Measurements from ENCODE around the gene DYRK2. TPM values are rescaled to one million over a fixed set of nuclear protein-coding genes. Genes with fewer than 3 reads are reported as not detected.

DYRK2 gene
- total RNA-seq, 1 experiment from 2014 or later, result 24.5 TPM

DNA sequence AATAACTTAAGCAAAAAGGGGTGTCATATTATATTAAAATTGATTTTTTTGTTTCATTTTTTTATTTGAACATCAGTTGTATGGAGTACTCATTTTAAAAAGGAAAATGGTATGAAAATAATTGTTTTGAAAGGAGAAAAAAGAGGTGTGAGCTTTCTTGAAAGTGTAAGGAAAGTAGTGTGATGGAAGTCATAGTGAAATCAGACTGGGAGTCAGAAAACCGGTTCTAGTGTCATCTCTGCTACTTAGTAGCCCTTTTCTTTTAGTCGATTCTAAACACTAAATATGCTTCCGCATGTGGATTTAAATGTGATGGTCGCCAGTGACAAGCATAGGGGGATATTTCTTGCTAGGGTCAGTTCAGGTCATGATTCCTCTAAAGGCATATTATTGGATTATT lies 1.8 kb upstream of the DYRK2 start:
- no peak for DNase-seq (ENCODE audit: low read depth)

DNA sequence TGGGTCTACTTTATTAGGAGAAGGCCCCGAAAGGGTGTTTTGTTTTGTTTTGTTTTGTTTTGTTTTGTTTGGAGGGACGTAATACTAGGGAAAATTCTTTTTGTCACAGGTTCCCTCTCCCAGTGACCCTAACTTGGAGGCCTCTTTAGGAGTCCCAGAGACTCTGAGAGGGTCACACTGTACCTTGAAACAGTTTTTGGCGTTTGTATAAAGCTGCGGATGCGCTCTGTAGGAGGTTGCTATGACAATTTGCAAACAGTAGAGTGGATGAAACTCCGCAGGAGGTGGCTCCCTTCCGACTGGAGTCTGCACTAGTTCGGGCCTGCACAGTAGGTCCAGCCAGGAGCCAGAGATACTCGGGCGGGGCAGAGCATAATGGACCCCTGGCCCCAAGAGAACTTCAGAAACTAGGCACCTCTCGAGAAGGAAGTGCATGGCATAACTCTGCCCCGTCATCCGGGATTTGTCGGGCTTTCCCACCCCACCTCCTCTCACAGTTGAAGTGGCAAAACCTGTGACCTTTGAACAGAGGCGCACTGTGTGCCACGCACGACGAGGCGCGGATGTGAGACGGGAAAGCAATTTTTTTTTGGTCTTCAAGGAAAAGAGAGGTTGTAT lies 1.3 kb upstream of the DYRK2 start:
- DNase-seq (ENCODE audit: low read depth), result peak; percentile 8

DNA sequence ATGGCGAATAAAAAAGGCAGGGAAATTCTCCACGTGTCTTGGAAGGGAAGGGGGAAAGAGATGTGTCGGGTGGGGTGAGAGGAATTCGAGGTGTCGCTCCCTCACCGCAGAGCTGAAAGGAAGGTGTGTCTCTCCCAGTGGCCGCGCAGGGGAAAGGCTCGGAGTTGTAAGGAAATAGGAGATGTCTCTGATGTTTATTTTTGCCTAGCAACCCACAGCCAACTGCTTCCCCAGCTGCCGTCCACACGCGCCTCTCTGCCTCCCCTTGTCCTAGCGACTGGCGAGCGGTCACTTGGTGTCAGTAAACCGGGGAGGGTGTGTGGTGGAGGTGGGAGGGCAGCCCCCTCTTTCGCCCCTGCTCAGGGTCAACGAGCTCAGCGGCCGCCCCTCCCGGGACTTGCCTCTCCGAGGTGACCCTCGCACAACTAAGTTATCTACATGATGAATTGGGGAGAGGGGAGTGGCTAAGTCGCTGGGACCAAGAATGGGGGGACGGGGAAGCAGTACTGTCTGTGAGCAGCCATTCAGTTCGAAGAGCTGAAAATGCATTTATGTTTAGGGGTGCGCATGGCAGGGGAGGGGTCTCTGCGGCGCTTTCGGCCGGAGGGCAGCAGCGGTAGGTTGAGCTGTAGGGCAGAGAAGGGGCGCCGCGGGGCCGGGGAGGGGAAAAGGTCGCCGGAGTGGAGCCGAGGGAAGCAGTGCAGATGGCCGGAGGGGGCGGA lies 585 bp upstream of the DYRK2 start:
- peak; percentile 91 for DNase-seq (ENCODE audit: low read depth)

DNA sequence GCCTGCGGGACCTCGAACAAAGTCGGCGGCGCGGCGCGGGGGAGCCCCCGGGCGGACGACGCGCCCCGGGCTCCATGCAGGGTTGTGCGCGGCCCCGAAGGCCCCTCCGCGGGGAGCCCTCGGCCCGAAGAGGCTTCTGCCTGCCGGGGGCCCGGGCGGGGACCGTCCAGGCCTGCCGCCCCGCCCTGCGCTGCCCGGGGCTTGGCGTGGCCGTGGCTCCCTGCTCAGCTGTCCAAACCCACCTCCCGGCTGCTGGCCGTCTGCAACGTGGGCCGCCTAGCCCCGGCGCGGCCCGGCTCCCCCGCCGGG lies 670 bp downstream of the DYRK2 start:
- no peak for DNase-seq (ENCODE audit: low read depth)

DNA sequence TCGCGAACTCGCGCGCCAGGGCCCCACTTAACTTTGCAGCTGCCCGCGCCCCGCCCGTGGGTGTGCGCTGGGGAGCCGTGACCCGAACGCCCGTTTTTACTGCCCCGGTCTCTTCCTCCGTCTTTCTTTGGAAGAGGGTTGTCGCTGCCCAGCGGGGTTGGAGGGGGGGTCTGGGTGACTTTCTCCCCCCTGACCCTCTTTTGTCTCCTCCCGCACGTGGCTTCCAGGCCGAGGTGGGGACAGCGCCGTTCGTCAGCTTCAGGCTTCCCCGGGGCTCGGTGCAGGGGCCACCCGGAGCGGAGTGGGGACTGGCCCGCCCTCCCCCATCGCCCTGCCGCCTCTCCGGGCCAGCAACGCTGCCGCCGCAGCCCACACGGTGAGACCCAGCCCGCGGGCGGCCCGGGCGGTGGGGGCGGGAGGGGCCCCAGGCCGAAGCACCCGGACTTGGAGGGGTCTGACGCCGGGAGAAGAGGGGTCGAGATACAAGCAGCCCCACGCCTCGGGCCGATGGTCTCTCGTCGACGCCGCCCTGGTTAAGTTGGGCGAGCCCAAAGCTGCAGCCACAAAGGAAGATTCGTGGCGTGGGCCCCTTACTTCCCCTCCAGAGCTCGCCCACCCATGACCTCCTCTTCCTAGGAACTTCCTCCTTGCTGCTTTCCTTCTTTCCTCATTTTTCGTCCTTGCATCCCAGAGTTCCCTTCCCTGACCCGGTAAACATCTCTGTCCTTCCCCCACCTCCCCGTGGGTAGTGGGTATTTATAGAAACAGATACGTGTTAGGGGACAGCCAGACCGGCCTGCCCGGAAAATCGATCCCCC lies 1.2 kb downstream of the DYRK2 start:
- peak; percentile 13 for DNase-seq (ENCODE audit: low read depth)

DNA sequence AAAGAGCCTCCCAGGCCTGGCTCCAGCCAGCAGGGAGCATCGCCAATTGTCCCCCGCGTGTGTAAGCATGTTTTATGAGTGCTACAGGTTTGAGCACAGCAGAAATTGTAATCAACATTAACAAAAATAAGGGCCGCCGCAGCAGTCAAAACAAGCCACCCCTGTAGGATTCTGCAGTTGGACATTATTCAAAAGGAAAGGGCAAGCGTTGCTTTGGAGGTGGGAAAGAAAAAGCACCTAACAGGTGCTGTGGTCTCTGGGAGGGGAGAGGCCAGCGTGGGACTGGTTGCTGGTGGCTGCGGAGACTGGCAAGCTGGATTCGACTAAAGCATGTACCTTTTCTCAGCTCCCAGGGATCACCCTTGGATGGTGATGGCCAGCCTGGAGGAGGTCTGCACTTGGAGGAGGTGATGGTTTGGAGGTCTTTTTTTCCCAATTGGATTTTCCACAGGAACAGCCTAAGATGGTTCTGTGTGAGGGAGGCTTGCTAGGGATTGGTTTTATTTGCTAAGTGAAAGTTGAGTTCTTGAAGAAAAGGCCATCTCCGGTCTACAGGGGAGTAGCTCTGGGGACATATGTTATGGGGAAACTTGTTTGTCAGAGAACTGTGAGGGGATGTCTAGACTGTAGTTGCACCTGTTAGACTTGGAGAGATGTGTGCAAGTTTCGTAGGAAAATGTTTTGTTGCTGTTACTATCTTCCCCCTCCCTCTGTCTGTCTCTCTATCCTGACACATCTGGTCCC lies 2.0 kb downstream of the DYRK2 start:
- DNase-seq (ENCODE audit: low read depth), result no peak

DNA sequence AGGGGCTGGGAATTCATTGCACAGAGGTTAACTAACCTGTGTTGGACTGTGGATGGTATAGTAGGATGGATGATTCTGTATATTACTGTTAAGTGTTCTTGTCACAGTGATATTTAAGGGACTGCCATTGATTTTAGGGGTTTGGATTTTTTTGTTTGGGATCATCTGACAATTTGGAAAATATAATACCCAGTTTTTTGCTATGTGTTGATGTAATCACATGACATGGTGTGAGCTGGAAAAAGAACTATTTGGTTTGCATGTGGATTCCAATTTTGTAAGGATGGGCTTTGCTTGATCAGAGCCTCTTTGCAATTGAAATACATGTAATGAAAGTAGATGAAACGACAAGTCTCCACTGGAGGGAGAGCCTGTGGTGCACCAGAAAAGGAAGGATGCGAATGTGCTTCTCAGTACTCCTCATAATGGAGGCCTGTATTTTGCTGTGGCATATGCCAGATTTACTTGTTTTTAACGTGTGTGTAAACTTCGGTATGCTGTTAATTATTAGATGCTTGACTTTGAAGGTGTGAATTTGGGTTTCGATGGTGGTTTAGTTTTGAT lies 2.7 kb downstream of the DYRK2 start:
- DNase-seq (ENCODE audit: low read depth), result peak; percentile 44

DNA sequence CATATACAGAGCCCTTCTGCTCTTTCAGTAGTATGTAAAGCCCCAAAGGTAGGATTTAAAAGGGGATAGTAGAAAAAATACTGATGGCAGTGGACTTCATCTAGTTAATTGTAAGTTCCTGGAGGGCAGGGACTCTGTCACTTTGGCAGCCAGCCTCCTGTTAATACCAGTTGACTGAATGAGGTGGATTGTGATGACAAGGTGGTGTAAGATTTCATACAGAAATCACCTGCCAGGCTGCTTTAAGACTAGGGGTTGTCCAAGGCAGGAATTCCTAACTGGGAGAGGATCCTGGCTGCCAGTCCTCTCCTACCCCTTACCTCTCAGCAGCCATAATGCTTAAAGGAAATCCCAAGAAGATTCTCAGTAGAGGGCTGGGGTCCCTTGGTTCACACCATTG lies 7.3 kb downstream of the DYRK2 start:
- DNase-seq (ENCODE audit: low read depth), result no peak

DNA sequence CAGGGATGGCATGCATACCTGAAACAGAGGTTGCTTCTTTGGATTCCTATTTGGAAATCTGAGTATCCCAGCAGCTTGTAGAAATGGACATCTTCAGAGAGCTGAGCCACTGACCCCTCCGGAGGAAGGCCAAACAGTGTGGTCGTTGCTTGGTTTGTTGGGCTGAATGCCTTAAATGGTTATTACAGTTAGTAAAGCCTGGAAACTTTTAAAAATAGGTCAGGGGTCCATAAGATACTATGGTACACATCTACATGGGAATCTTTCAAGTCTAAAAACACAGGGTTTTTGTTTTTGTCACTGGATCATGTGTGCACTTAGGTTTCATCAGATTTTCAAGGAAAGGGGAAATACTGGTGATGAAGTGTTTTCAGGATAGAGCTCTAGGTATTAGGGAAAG lies 7.7 kb downstream of the DYRK2 start:
- no peak for DNase-seq (ENCODE audit: low read depth)

DNA sequence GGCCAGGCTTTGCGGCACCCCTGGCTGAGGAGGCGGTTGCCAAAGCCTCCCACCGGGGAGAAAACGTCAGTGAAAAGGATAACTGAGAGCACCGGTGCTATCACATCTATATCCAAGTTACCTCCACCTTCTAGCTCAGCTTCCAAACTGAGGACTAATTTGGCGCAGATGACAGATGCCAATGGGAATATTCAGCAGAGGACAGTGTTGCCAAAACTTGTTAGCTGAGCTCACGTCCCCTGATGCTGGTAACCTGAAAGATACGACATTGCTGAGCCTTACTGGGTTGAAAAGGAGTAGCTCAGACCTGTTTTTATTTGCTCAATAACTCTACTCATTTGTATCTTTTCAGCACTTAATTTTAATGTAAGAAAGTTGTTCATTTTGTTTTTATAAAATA lies 9.9 kb downstream of the DYRK2 start:
- no peak for DNase-seq (ENCODE audit: low read depth)

DNA sequence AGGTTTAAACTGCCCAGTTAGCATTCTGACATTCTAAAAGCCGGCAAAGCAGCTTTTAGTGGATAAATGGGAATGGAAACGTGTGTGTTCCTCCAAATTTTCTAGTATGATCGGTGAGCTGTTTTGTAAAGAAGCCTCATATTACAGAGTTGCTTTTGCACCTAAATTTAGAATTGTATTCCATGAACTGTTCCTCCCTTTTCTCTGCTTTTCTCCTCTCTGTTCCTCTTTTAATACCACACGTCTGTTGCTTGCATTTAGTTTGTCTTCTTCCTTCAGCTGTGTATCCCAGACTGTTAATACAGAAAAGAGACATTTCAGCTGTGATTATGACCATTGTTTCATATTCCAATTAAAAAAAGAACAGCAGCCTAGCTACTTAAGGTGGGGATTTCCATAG lies 10.7 kb downstream of the DYRK2 start:
- DNase-seq (ENCODE audit: low read depth), result no peak

DNA sequence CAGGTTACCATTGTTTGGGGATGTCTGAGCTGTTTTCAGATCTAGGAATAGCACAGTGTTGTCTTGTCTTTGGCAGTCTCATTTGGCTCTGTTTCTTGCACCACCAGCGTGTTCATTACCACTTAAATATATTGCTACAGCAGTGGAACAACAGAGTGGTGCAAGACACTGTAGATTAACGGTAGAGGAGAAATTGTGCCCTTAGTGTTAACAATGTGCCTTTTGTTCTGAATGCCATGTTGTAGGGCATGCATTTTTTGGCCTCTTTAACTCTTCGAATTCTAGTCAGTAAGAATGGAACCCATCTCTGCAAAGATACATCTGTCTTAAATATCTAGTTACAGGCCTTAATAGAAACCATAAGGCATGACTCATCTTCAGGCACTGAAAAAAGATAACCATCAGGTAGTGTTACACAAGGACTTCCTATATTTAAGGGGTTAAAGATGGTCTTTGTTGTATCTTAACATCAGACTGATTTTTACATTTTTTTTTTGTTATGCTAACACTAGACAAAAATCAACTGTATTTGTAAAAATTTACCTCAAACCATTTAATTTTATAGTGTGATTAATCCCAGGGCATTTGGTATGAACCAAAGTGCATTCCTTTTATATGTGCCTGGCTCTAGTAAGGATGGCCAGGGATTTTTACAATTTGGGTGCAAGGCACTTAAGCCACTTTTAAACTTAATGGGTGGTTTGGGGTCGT lies 12.9 kb downstream of the DYRK2 start:
- DNase-seq (ENCODE audit: low read depth), result peak; percentile 95

DNA sequence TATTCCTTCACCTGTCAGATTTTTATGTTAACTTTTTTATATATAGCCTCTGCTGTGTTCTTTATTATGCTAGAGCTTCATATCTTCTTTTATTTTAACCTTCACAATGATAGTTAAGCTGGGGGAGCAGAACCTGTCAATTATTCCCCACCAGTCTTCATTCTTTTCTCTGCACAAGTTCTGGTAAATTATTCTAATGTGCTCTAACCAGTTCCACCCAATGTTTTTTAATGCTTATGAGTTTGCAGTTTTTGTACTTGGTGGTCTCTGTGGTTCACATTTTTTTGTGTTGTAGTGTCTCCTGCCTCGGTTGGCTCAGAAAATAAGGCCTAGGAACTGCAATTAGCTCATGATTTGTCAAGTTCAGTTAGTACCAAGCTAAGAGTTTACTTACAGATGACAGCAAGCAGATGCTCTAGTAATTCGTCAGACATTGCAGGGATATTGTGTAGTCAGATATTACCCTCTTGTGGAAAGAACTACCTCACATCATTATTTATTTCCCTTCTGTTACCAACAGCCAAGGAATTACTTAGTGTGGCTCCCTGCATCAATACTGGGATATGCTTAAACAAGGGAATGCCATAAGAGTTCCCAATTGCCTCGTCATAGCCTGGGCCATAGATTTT lies 14.5 kb downstream of the DYRK2 start:
- DNase-seq (ENCODE audit: low read depth), result peak; percentile 46

DNA sequence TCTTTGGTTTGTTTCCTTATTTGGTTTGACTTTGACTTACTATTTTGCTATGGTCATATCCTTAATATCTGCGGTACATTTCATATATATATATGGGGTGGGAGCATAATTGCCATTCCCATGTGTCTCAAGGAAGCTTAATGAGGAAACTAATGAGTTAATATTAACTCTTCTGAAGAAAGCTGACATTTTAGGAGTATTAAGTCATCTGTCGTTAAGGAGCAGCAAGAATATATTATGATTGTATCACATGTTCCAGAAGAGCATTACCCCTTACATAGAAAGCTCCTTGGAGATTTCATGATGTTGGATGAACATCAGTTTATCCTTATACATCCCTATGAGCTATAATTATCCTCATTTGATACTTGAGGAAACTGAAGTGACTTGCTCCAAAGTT lies 15.6 kb downstream of the DYRK2 start:
- no peak for DNase-seq (ENCODE audit: low read depth)

DNA sequence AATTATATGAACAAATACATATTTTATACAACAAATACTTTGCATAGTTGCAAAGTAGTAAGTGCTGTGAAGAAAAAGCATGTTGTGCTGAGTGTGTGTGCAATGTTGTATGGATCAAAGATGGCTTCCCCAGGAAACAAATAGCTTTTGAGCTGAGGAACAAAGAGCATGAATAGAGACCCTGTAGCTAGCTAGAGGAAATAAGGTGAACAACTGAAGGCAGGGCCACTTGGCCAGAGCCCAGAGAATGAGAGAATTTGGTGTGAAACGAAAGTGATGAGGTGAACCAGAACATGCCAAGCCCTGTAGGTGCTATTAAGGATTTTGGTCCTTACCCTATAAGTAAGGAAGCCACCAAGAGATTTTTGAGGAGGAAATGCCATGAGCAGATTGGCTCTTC lies 17.1 kb downstream of the DYRK2 start:
- DNase-seq (ENCODE audit: low read depth), result no peak

DNA sequence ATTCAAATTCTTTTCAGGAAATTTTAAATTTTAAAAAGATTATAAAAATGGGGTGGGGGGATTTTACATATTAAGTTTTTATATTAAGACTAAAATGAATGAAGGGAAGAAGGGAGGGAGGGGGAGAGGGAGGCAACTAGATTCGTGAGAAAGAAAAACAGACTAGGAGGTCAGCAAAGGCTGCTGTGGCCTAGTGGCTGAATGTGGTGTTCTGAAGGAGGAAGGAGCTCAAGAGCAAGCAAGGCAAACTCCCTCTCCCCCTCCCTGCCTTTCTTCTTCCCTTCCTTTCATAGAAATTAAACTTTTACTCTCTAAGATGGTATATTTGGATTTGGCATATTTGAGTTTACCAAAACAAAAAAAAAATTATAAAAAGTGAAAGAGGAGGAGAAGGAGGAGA lies 18.1 kb downstream of the DYRK2 start:
- peak; percentile 25 for DNase-seq (ENCODE audit: low read depth)

DNA sequence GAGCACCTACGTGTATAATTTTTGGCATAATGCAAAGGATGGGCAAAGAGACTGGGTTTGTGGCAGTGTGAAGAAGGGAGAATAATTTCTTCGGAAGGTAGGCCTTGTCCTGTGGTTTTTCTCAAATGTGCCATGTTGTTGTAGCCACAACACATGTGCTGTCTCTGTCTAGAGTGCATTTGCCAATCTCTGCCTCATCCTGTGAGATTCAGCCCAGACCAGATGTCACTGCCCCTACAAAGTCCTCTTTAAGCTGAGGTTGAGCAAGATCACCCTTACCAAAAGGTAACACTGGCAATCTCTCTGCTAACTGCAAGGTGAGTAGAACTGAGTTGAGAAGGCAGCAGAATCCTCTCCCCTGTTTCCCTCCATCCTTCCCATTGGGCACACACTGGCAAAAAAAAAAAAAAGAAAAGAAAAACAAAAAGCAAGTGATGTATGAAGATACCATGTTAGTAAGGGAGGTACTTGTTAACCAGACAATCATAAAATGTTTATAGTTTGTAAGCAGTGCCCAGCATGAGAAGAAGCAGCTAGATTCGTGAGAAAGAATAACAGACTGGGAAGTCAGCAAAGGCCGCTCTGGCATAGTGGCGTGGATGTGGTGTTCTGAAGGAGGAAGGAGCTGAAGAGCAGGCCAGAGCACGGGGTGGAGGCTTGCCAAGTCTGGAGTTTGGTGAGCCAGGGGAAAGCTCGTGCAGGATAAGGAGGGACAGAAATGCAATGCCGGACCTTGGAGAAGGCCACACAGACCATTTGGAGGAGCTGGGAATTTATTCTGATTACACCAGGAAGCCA lies 18.9 kb downstream of the DYRK2 start:
- peak; percentile 64 for DNase-seq (ENCODE audit: low read depth)

DNA sequence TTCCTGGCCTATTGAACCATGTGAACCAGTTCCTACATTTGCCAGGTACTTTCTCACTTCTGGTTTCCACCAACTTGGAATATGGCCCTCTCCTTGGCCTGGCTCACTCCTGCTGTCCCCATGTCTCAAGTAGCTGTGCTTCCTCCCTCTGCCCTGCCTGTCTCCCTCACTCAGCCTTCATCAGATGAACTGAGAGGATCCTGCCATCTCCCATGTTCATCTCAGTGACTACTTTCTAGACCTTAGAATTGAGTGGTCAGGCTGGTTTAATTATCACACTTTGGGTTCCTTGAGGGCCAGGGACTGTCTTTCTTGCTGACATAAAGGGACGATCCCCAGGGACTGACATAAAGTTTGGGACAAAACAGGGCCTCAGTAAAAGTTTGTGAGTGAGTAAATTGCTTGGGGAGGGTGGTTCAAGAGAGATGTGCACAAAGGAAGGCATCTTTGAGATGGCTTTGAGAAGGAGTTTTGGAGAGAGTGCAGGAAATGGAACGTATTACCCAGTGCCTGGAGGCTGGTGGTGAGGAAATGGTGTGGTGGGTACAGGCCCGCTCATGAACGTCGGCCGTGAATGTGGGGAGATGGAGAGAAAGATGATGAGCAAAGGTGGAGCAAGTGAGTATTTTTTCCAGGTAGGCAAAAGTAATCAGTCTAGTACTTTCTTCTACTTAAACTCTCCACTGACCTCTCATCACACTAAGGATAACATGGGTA lies 20.8 kb downstream of the DYRK2 start:
- DNase-seq (ENCODE audit: low read depth), result no peak

DNA sequence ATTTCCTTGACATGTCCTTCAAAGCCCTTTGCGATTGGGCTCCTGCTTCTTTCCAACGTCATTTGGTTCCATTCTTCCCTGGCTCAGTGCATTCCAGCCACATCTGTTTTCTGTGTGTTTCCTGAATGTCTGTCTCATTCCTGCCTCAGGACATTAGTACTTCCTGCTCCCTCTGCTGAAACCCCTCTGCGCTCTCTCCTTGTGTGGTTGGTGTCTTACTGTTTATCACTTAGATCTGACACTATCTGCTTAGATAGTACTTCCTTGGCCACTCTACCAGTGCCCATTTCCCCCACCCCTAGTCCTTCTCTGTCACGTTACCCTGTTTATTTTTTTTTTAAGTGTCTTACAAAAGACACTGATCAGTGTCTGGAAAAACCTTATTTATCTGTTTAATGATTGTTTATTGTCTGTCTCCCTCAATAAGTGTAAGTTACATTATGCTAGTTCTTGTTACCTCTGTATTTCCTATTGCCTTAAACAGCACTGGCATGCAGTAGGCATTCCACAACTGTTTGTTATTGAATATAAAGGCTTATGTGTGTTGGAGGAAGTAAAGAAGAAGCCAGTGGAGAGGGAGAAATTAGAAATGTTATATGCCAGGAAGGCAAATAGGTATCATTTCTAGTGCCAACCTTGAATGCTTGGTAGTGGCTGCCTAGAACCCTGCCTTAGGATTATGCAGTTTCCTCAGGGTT lies 21.5 kb downstream of the DYRK2 start:
- peak; percentile 94 for DNase-seq (ENCODE audit: low read depth)

All from RPMI7951 (cell line).